ENCODE measurements around the gene MCM6. TPM values are rescaled to one million over a fixed set of nuclear protein-coding genes. Genes with fewer than 3 reads are reported as not detected.

MCM6 gene
- total RNA-seq (10 to 100 TPM; 26.7 to 32.3 TPM), polyA plus RNA-seq (ENCODE audit: insufficient read depth, low read depth, low replicate concordance) (24.6 TPM)
- long read RNA-seq, donor 1, transcript MCM6-201 (17 exons, 3,736 nt) = major isoform, 5 of 11 reads
- long read RNA-seq, donor 1, partial matches to known transcripts = 6 of 11 reads
- long read RNA-seq, donor 1, other reads (novel, unspliced or antisense) = 0 of 11 reads
- long read RNA-seq, donor 2, transcript MCM6-201 (17 exons, 3,736 nt) = major isoform, 6 of 25 reads
- long read RNA-seq, donor 2, partial matches to known transcripts = 19 of 25 reads
- long read RNA-seq, donor 2, other reads (novel, unspliced or antisense) = 0 of 25 reads

- no peak for TF ChIP-seq POLR2A (IDR thresholded peaks at IDR 0.05)
- peak in 2 of 3 experiments; percentile 18 to 35 for TF ChIP-seq CTCF (IDR thresholded peaks at IDR 0.05)
- peak; percentile 99 for DNase-seq
- Histone ChIP-seq H3K27ac (peak within 1 kb of the TSS; percentile 71 to 87), H3K36me3 (ENCODE audit: low read depth, missing control alignments) (no peaks in the 10 kb centered on the region), H3K27me3 (no peaks in the 10 kb centered on the region), H3K9me3 (no peaks in the 10 kb centered on the region), H3K4me1 (peaks cover 10% of the 10 kb centered on the region), H3K4me3 (peak within 1 kb of the TSS; percentile 77 to 86)
- intact Hi-C loops (cut with DNase I; ENCODE audit: low total_unique reads) = no loop called here
- 0 to 1% methylated on average over 15 to 65 of the region's 71 CpGs for WGBS, 2 donors
Measured at GRCh38 chr2:135876066-135876711, at the start of gene MCM6. MCM6 (minus strand) TSS chr2:135876443; CDS start chr2:135876365, 78 bp downstream.

GRCh38 chr2:135925571-135925970, 49.3 kb upstream of the MCM6 start:
- TF ChIP-seq CTCF (IDR thresholded peaks at IDR 0.05) = no peak
- TF ChIP-seq POLR2A (IDR thresholded peaks at IDR 0.05) = no peak
- Histone ChIP-seq H3K4me3 (no peak overlapping the region), H3K27me3 (no peaks in the 10 kb centered on the region), H3K27ac (no peak overlapping the region), H3K4me1 (no peaks in the 10 kb centered on the region), H3K9me3 (no peaks in the 10 kb centered on the region), H3K36me3 (ENCODE audit: low read depth, missing control alignments) (no peaks in the 10 kb centered on the region)
- intact Hi-C loops (cut with DNase I; ENCODE audit: low total_unique reads) = no loop called here
- no peak for DNase-seq
- 76 to 83% methylated on average over 2 of the region's 2 CpGs for WGBS, 2 donors

GRCh38 chr2:135916207-135916606, 40.0 kb upstream of the MCM6 start:
- H3K4me1 ChIP-seq = no peaks in the 10 kb centered on the region
- TF ChIP-seq POLR2A (IDR thresholded peaks at IDR 0.05) (no peak), CTCF (IDR thresholded peaks at IDR 0.05) (peak; percentile 9 to 49 (median 26))
- no peaks in the 10 kb centered on the region for H3K9me3 ChIP-seq
- no peak overlapping the region for H3K27ac ChIP-seq
- H3K36me3 ChIP-seq (ENCODE audit: low read depth, missing control alignments) = no peaks in the 10 kb centered on the region
- intact Hi-C loops (cut with DNase I; ENCODE audit: low total_unique reads) = loop anchor here (10.0 kb wide), 1 partner anchor 469 kb away; no protein-coding TSS in a partner anchor
- no peaks in the 10 kb centered on the region for H3K27me3 ChIP-seq
- WGBS, 2 donors = 50 to 62% methylated on average over 3 of the region's 3 CpGs
- no peak overlapping the region for H3K4me3 ChIP-seq
- no peak for DNase-seq

- 64 to 65% methylated on average over 3 of the region's 3 CpGs for WGBS, 2 donors
- intact Hi-C loops (cut with DNase I; ENCODE audit: low total_unique reads) = loop anchor here (10.0 kb wide), 1 partner anchor 470 kb away; no protein-coding TSS in a partner anchor
- no peak overlapping the region for H3K27ac ChIP-seq
- TF ChIP-seq POLR2A (IDR thresholded peaks at IDR 0.05) (no peak), CTCF (IDR thresholded peaks at IDR 0.05) (no peak)
- no peaks in the 10 kb centered on the region for H3K36me3 ChIP-seq (ENCODE audit: low read depth, missing control alignments)
- no peaks in the 10 kb centered on the region for H3K9me3 ChIP-seq
- no peak for DNase-seq
- H3K4me1 ChIP-seq = no peaks in the 10 kb centered on the region
- H3K4me3 ChIP-seq = no peak overlapping the region
- no peaks in the 10 kb centered on the region for H3K27me3 ChIP-seq
Measured at GRCh38 chr2:135914485-135914884, 38.2 kb upstream of the MCM6 start.

Measured in testis (tissue), 5 donors.